Lung microvascular endothelial cell (primary cell): ENCODE measurements around the gene RHOB. TPM values are rescaled to one million over a fixed set of nuclear protein-coding genes. Genes with fewer than 3 reads are reported as not detected.
"Not testable (repeated sequence)": the region's sequence is repeated elsewhere in the genome, so short reads cannot be mapped to it uniquely, and the experiment has no call there.

Experiments
- DNase-seq, 2 donors: peaks; one replicate each; pipeline versions ENCODE4 v3.0.0 to v3.0.0-alpha.2; 2010; ENCODE audit warnings: low read depth in 2 of 2
- total RNA-seq: library from RNA; depleted of rRNA; stranded (reverse); fragments of >200 nt; gene quantifications from 2 replicates; pipeline ENCODE4 v1.2.1, GENCODE V29; 2014

Gene RHOB
- total RNA-seq, 1 donor from 2014 or later, result 1,023 TPM

- DNase-seq, result peak in 1 of 2 donors; percentile 23
Observed at GRCh38 chr2:20422402-20423271, 24.2 kb upstream of the RHOB start.

- DNase-seq, result no peak
Observed at GRCh38 chr2:20423359-20423758, 23.5 kb upstream of the RHOB start.

- DNase-seq, result no peak
Observed at GRCh38 chr2:20423847-20424246, 23.0 kb upstream of the RHOB start.

- DNase-seq, result peak in 1 of 2 donors; percentile 90
Observed at GRCh38 chr2:20424300-20425290, 22.3 kb upstream of the RHOB start.

- DNase-seq, result peak in 1 of 2 donors; percentile 32
Observed at GRCh38 chr2:20425371-20425881, 21.4 kb upstream of the RHOB start.

- DNase-seq, result no peak
Observed at GRCh38 chr2:20425884-20426283, 21.0 kb upstream of the RHOB start.

GRCh38 chr2:20427931-20428526 lies 18.8 kb upstream of the RHOB start:
- DNase-seq, result no peak

- no peak for DNase-seq
Observed at GRCh38 chr2:20428717-20429490, 18.0 kb upstream of the RHOB start.

- DNase-seq, result no peak
Observed at GRCh38 chr2:20429528-20429927, 17.3 kb upstream of the RHOB start.

- DNase-seq, result no peak
Observed at GRCh38 chr2:20430035-20430434, 16.8 kb upstream of the RHOB start.

GRCh38 chr2:20430461-20431300 lies 16.2 kb upstream of the RHOB start:
- no peak for DNase-seq

GRCh38 chr2:20431301-20431698 lies 15.6 kb upstream of the RHOB start:
- no peak for DNase-seq

- no peak for DNase-seq
Observed at GRCh38 chr2:20431772-20432171, 15.1 kb upstream of the RHOB start.

- no peak for DNase-seq
Observed at GRCh38 chr2:20432714-20433113, 14.2 kb upstream of the RHOB start.

- DNase-seq, result no peak
Observed at GRCh38 chr2:20433249-20433648, 13.6 kb upstream of the RHOB start.

- no peak for DNase-seq
Observed at GRCh38 chr2:20433946-20434553, 12.8 kb upstream of the RHOB start.

- DNase-seq, result no peak
Observed at GRCh38 chr2:20434588-20435294, 12.1 kb upstream of the RHOB start.

- DNase-seq, result not testable (repeated sequence)
Observed at GRCh38 chr2:20435456-20435855, 11.4 kb upstream of the RHOB start.
